GM12891 (cell line): ENCODE measurements around the gene TSHZ2.

ENCODE experiments used
- POLR2A ChIP-seq: IDR thresholded peaks from 2 replicates; pipeline ENCODE4 v1.6.1; 2011; ENCODE audit warnings: low read depth, low read length, control low read depth
- POLR2AphosphoS5 ChIP-seq: IDR thresholded peaks from 2 replicates; pipeline ENCODE4 v1.6.1; 2011; ENCODE audit warnings: low read depth, low read length, control low read depth
- SPI1 ChIP-seq: IDR thresholded peaks from 2 replicates; pipeline ENCODE4 v1.6.1; 2011; ENCODE audit warnings: low read depth, low read length, control low read depth
- TAF1 ChIP-seq: IDR thresholded peaks from 2 replicates; pipeline ENCODE4 v1.6.1; 2011; ENCODE audit warnings: low read depth, low read length, control low read depth

- TF ChIP-seq POLR2A (no peak), POLR2AphosphoS5 (no peak), SPI1 (no peak), TAF1 (no peak)
Observed at GRCh38 chr20:53337390-53338101, 365.4 kb downstream of the TSHZ2 start.
